Small intestine (tissue), 7 donors: ENCODE results near the gene PAM. TPM values are rescaled to one million over a fixed set of nuclear protein-coding genes. Genes with fewer than 3 reads are reported as not detected.

Experiments
- DNase-seq, 2 donors: peaks; one replicate each; pipeline versions ENCODE4 v3.0.0 to v3.0.0-alpha.2; 2013
- FAIRE-seq: peaks from 2 replicates; lab custom pipeline; 2012; peaks lifted over from hg19 to GRCh38; lab: Jason Lieb, UNC
- H3K27ac ChIP-seq, 3 donors: one replicate each; pipeline ENCODE4 v1.5.1; 2013; ENCODE audit warnings: low read length in 2 of 3, mild to moderate bottlenecking in 2 of 3, control low read depth in 1 of 3, inconsistent platforms in 1 of 3, low read depth in 1 of 3, moderate library complexity in 1 of 3
- H3K27me3 ChIP-seq, 3 donors: one replicate each; pipeline ENCODE4 v1.6.1; 2013; ENCODE audit warnings: low read length in 3 of 3, inconsistent platforms in 1 of 3; ENCODE audit not compliant: control insufficient read depth in 3 of 3, insufficient read depth in 3 of 3
- H3K36me3 ChIP-seq, 3 donors: one replicate each; pipeline ENCODE4 v1.6.1; 2013; ENCODE audit warnings: low read length in 3 of 3, inconsistent platforms in 1 of 3, low read depth in 1 of 3, mild to moderate bottlenecking in 1 of 3, moderate library complexity in 1 of 3; ENCODE audit not compliant: control insufficient read depth in 3 of 3, insufficient read depth in 2 of 3
- H3K4me1 ChIP-seq, 3 donors: one replicate each; pipeline ENCODE4 v1.6.1; 2013; ENCODE audit warnings: low read length in 2 of 3, inconsistent platforms in 1 of 3, low read depth in 1 of 3, mild to moderate bottlenecking in 1 of 3, moderate library complexity in 1 of 3; ENCODE audit not compliant: control insufficient read depth in 3 of 3, insufficient read depth in 2 of 3
- H3K4me3 ChIP-seq, 3 donors: one replicate each; pipeline ENCODE4 v1.5.1; 2013; ENCODE audit warnings: low read length in 3 of 3, control low read depth in 1 of 3, inconsistent platforms in 1 of 3, low read depth in 1 of 3, mild to moderate bottlenecking in 1 of 3, moderate library complexity in 1 of 3
- H3K9me3 ChIP-seq, 2 donors: one replicate each; pipeline ENCODE4 v1.6.1; 2013; ENCODE audit warnings: low read depth in 1 of 2, low read length in 1 of 2; ENCODE audit not compliant: control insufficient read depth in 2 of 2, insufficient read depth in 1 of 2
- WGBS, 3 donors: extraction: QIAGEN DNeasy Blood & Tissue Kit; methylation state at CpG; one replicate each; pipeline ENCODE4 v1.1.7; 2013; 5-methylcytosine and 5-hydroxymethylcytosine counted together
- polyA plus RNA-seq, 4 donors: library from polyadenylated mRNA; stranded (reverse) in 3 of 4; unstranded in 1 of 4; fragments of 200-250 nt in 3 of 4; fragments of 120-200 nt in 1 of 4; gene quantifications; one replicate each; pipeline versions ENCODE4 v1.2.1 to v1.2.3, GENCODE V29; 2013
- donor health status: healthy with polysubstance abuse.
- donor health status: control.
- donor health status: control.
- donor health status: Bipolar disorder and iron deficiency.
- donor health status: healthy.

Gene PAM
- polyA plus RNA-seq, 4 donors = 40.3 to 110 (median 59.8) TPM

DNA sequence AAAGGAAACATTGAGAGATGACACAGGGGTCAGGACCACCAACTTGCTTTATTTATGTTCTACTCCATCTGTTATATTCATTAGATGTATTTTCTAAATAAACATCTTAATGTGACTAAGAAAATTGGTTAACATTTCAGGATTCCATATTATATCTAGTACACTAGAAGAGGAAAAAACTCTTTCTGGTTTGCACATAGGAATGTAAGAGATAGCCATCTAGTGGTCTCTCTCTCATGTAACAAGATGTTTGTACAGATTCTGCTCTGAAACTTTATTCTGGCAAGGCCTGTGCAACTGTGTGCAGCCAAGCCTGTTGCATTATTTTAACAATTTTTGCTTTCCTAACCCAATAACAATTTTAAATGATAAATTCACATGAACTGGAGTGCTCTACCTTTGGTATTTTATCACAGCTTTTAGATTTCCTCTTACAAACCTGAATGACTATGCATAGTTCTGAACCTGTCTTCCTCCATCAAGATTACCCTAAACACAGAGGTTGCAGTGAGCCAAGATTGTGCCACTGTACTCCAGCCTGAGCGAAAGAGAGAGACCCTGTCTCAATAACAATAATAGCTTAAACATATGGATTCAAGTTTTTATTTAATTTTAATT is 216.7 kb downstream of the PAM start:
- H3K9me3 ChIP-seq = no peaks in the 10 kb centered on the region
- H3K27me3 ChIP-seq = no peaks in the 10 kb centered on the region
- WGBS, 3 donors = 83 to 89% (median 85%) methylated on average over 1 of the region's 1 CpG
- no peak overlapping the region for H3K4me3 ChIP-seq
- H3K27ac ChIP-seq = no peak overlapping the region
- H3K4me1 ChIP-seq = no peaks in the 10 kb centered on the region
- peaks cover 0 to 2% (median 0%) of the 10 kb centered on the region in 3 donors for H3K36me3 ChIP-seq
- FAIRE-seq (no peak), DNase-seq (peak; percentile 5 to 26)

DNA sequence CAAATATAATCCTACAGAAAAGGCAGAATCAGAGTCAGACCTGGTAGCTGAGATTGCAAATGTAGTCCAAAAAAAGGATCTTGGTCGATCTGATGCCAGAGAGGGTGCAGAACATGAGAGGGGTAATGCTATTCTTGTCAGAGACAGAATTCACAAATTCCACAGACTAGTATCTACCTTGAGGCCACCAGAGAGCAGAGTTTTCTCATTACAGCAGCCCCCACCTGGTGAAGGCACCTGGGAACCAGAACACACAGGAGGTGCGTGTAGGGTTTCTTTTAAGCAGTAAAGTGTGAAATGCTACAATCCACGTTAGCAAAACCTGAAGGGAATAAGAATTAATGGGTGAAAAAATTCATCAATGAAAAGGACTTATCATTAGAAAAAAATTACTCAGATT is 219.1 kb downstream of the PAM start:
- 86 to 92% (median 90%) methylated on average over 3 of the region's 3 CpGs for WGBS, 3 donors
- no peaks in the 10 kb centered on the region for H3K4me1 ChIP-seq
- H3K27ac ChIP-seq = no peak overlapping the region
- H3K9me3 ChIP-seq = no peaks in the 10 kb centered on the region
- peaks cover 0 to 2% (median 0%) of the 10 kb centered on the region in 3 donors for H3K36me3 ChIP-seq
- H3K4me3 ChIP-seq = no peak overlapping the region
- DNase-seq (no peak), FAIRE-seq (no peak)
- no peaks in the 10 kb centered on the region for H3K27me3 ChIP-seq

DNA sequence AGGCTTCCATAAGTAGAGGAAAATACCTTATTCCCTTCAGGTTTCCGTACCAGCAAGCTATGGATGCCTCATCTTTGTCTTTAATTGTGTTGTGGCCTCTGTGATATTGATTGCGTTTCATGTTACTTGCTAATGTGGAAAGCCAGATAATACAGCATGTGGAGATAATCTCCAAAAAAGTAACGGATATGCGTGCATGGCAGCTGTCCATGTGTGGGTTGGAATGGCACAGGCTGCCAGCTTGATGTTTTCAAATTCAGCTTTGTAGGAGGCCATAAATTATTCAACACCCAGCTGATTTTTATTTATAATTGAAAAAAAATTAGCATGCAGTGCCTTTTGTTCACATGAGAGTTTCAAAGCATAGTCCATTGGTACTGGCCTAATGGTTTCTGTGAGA is 219.9 kb downstream of the PAM start:
- Histone ChIP-seq H3K9me3 (no peaks in the 10 kb centered on the region), H3K27ac (no peak overlapping the region), H3K36me3 (peaks cover 0 to 2% (median 0%) of the 10 kb centered on the region in 3 donors), H3K27me3 (no peaks in the 10 kb centered on the region), H3K4me3 (no peak overlapping the region), H3K4me1 (no peaks in the 10 kb centered on the region)
- 88 to 96% (median 94%) methylated on average over 4 of the region's 4 CpGs for WGBS, 3 donors
- FAIRE-seq (no peak), DNase-seq (no peak)

DNA sequence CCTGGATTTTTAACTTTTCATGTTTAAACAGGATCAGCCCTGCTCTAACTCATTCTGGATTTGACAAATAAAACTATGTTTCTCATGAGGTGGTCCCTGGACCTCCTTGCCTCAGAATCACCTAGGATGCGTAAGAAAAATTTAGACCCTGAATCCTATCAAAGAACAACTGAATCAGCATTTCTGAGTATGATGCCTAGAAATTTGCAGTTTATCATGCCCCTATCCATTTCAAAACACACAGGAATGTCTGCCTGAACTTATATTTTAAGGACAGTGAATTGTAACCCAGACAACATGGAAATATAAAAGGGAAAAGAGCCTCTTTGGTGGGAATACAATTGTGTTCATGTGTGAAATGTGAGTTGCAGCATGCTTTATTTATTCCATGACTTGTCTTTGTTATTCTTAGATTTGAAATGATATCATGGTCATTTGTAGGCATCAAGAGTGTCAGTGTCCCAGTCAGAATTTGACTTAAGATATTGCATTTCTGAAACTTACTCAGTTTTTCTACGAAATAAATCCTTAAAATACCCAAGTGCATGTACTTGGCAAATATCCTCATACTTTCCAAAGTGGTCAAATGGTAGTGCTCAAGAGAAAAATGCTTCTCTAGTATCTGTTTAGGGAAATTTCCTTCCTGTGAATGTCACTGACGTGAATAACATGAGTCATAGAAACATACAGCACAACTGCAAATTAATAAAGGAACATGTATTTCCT is 220.5 kb downstream of the PAM start:
- no peaks in the 10 kb centered on the region for H3K9me3 ChIP-seq
- WGBS, 3 donors = 78 to 88% (median 85%) methylated on average over 3 of the region's 3 CpGs
- no peak for DNase-seq
- no peak overlapping the region for H3K4me3 ChIP-seq
- FAIRE-seq = no peak
- H3K36me3 ChIP-seq = peaks cover 0 to 2% (median 0%) of the 10 kb centered on the region in 3 donors
- no peaks in the 10 kb centered on the region for H3K4me1 ChIP-seq
- H3K27me3 ChIP-seq = no peaks in the 10 kb centered on the region
- no peak overlapping the region for H3K27ac ChIP-seq

DNA sequence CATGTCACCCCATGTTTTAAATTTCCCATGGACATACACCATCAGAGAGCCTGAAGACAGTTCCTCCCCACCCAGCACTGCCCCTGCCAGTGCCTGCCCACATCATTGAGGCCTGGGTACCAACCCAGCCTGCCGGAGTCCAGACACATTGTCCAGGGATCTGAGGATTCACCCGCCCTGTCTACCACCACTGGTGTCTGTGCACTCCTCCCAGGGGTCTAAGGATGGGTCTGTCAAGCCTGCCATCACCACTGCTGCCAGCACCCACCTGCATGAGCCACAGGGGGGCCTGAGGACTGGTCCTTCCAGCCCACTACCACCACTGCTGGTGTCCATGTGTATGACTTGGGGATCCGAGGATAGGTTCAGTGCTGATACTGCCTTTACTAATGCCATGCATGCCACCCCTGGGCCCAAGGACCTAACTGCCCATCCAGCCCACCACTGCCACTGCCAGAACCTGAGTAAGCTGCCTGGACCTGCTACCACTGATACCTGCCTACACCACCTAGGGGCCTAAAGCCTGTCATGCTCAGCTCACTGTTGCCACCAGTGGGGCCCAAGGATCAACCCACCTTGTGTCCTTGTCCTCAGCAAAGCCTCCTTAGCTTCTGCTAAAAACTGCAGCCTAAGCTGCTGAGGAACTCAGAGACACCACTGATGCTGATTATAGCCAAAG is 227.0 kb downstream of the PAM start:
- Histone ChIP-seq H3K27me3 (no peaks in the 10 kb centered on the region), H3K4me1 (no peaks in the 10 kb centered on the region), H3K4me3 (no peak overlapping the region), H3K9me3 (peaks cover 0 to 12% of the 10 kb centered on the region in 2 donors), H3K36me3 (peaks cover 0 to 7% (median 2%) of the 10 kb centered on the region in 3 donors), H3K27ac (no peak overlapping the region)
- DNase-seq = no peak
- 94 to 100% (median 96%) methylated on average over 3 of the region's 3 CpGs for WGBS, 3 donors
- no peak for FAIRE-seq

DNA sequence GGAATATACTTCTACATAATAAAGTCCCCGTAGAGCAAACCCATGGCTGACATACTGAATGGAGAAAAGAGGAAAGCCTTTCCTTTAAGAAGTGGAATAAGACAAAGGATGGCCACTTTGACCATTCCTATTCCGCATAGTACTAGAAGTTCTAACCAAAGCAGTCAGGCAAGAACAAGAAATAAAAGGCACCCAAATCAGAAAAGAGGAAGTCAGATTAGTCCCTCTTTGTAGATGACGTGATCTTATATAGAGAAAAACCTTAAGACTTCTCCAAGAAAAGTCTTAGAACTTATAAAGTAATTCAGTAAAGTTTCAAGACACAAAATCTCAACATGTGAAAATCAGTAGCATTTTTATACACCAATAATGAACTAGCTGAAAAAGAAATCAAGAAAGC is 231.0 kb downstream of the PAM start:
- Histone ChIP-seq H3K4me3 (no peak overlapping the region), H3K9me3 (peaks cover 0 to 12% of the 10 kb centered on the region in 2 donors), H3K4me1 (no peaks in the 10 kb centered on the region), H3K36me3 (peaks cover 0 to 7% (median 2%) of the 10 kb centered on the region in 3 donors), H3K27ac (no peak overlapping the region), H3K27me3 (no peaks in the 10 kb centered on the region)
- no peak for FAIRE-seq
- no peak for DNase-seq
- 85 to 98% (median 95%) methylated on average over 3 of the region's 3 CpGs for WGBS, 3 donors

DNA sequence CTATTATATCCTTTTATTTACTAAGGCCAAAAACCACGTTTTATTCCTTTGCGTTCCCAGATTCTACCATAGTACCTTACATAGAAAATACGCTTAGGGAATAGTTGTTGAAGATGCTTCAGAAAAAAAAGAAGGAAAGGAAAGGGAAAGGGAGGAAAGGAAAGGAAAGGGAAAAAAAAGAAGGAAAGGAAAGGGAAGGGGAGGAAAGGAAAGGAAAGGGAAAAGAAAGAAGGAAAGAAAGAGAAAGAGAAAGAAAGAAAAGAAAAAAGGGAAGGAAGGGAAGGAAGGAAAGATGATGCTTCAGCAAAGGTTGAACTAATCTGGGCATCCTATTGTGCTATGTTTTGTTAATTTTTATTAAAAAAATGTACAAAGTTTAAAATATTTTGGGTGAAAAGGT is 233.4 kb downstream of the PAM start:
- Histone ChIP-seq H3K9me3 (no peaks in the 10 kb centered on the region), H3K36me3 (no peaks in the 10 kb centered on the region), H3K27ac (no peak overlapping the region), H3K27me3 (no peaks in the 10 kb centered on the region), H3K4me1 (no peaks in the 10 kb centered on the region), H3K4me3 (no peak overlapping the region)
- no peak for DNase-seq
- no peak for FAIRE-seq
- 86 to 88% (median 86%) methylated on average over 3 of the region's 3 CpGs for WGBS, 3 donors

DNA sequence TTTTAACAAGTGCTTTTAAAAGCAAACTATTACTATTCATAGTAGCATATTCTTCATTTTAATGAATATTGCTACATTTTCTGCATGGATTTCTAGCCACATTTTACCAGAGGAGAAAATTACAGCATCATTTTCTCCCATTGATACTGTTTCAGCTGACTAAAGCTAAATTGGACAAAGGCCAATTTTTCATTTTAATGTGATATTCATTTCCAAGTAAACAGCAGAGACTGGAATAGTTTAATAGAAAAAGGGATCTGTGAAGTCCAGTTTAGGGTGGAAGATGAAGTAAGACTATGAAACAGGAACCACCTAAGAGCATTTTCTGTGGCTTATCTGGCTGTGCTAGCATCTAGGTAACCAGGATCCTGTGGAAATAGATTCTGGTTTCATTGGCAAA is 236.7 kb downstream of the PAM start:
- Histone ChIP-seq H3K27me3 (no peaks in the 10 kb centered on the region), H3K4me1 (no peaks in the 10 kb centered on the region), H3K9me3 (no peaks in the 10 kb centered on the region), H3K27ac (no peak overlapping the region), H3K4me3 (no peak overlapping the region), H3K36me3 (no peaks in the 10 kb centered on the region)
- no peak for DNase-seq
- no peak for FAIRE-seq
